ENCODE measurements around the gene OR4D1.

DNA sequence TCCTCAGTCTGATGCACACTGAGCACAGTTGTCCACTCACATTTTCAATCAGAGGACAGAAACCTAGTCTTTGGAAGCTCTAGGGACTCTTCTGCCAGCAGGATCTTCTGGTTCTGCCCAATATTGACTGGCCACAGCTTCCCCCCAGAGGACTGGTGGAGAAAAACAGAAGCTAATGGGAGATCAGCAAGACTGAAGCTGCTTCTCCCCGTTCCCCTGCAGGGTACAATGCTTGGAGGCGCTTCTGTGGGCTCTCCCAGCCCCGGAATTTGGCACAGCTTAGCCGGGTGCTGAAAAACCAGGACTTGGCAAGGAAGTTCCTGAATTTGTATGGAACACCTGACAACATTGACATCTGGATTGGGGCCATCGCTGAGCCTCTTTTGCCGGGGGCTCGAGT, 54.7 kb downstream of the OR4D1 start:
- no peak for TF ChIP-seq EZH2 (IDR thresholded peaks at IDR 0.05; ENCODE audit: borderline replicate concordance)
- TF ChIP-seq, protein P1, sequence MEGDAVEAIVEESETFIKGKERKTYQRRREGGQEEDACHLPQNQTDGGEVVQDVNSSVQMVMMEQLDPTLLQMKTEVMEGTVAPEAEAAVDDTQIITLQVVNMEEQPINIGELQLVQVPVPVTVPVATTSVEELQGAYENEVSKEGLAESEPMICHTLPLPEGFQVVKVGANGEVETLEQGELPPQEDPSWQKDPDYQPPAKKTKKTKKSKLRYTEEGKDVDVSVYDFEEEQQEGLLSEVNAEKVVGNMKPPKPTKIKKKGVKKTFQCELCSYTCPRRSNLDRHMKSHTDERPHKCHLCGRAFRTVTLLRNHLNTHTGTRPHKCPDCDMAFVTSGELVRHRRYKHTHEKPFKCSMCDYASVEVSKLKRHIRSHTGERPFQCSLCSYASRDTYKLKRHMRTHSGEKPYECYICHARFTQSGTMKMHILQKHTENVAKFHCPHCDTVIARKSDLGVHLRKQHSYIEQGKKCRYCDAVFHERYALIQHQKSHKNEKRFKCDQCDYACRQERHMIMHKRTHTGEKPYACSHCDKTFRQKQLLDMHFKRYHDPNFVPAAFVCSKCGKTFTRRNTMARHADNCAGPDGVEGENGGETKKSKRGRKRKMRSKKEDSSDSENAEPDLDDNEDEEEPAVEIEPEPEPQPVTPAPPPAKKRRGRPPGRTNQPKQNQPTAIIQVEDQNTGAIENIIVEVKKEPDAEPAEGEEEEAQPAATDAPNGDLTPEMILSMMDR (IDR thresholded peaks at IDR 0.05; ENCODE audit: poor library complexity) = no peak
- TF ChIP-seq EZH2phosphoT487 (IDR thresholded peaks at IDR 0.05; ENCODE audit: low read depth, severe bottlenecking, unreplicated experiment) = no peak

Data from hepatocyte (in vitro differentiated cells).